ENCODE data around the gene TMEM130.
"Not testable (repeated sequence)": the region's sequence is repeated elsewhere in the genome, so short reads cannot be mapped to it uniquely, and the experiment has no call there.

Gene TMEM130

GRCh38 chr7:98877146-98877545 is 7.3 kb upstream of the TMEM130 start:
- DNase-seq: no peak

- DNase-seq: no peak
Observed at GRCh38 chr7:98875501-98875900, 5.7 kb upstream of the TMEM130 start.

- DNase-seq: no peak
Observed at GRCh38 chr7:98874942-98875341, 5.1 kb upstream of the TMEM130 start.

GRCh38 chr7:98873610-98874009 is 3.8 kb upstream of the TMEM130 start:
- not testable (repeated sequence) for DNase-seq

- no peak for DNase-seq
Observed at GRCh38 chr7:98872328-98872924, 2.6 kb upstream of the TMEM130 start.

- DNase-seq: peak; percentile 23
Observed at GRCh38 chr7:98870807-98871491, 1.1 kb upstream of the TMEM130 start.

GRCh38 chr7:98870121-98870651 is 372 bp upstream of the TMEM130 start:
- peak; percentile 69 for DNase-seq

GRCh38 chr7:98869027-98869596 is 702 bp downstream of the TMEM130 start:
- no peak for DNase-seq

GRCh38 chr7:98868450-98868849 is 1.4 kb downstream of the TMEM130 start:
- DNase-seq: no peak

- DNase-seq: no peak
Observed at GRCh38 chr7:98866765-98867164, 3.0 kb downstream of the TMEM130 start.

- DNase-seq: no peak
Observed at GRCh38 chr7:98866351-98866750, 3.5 kb downstream of the TMEM130 start.

GRCh38 chr7:98864731-98865453 is 4.9 kb downstream of the TMEM130 start:
- DNase-seq: no peak

GRCh38 chr7:98863601-98864000 is 6.2 kb downstream of the TMEM130 start:
- DNase-seq: no peak

GRCh38 chr7:98862716-98863420 is 6.9 kb downstream of the TMEM130 start:
- DNase-seq: no peak

- no peak for DNase-seq
Observed at GRCh38 chr7:98862203-98862602, 7.6 kb downstream of the TMEM130 start.

GRCh38 chr7:98860071-98860470 is 9.7 kb downstream of the TMEM130 start:
- no peak for DNase-seq

GRCh38 chr7:98855610-98856422 is 14.0 kb downstream of the TMEM130 start:
- no peak for DNase-seq

GRCh38 chr7:98852826-98853225 is 17.0 kb downstream of the TMEM130 start:
- DNase-seq: no peak

- DNase-seq: no peak
Observed at GRCh38 chr7:98848918-98849317, 20.9 kb downstream of the TMEM130 start.

- DNase-seq: not testable (repeated sequence)
Observed at GRCh38 chr7:98842552-98842951, 27.3 kb downstream of the TMEM130 start.

- DNase-seq: peak; percentile 81
Observed at GRCh38 chr7:98841179-98841997, 28.4 kb downstream of the TMEM130 start.
